HEK293 (cell line): ENCODE results near the gene COL5A3.

Experiments
- CTCF ChIP-seq: fragments of 450-650 bp; formaldehyde crosslinking; IDR thresholded peaks from 2 replicates; pipeline ENCODE4 v1.5.1; 2016; ENCODE audit warnings: missing biosample characterization, missing genetic modification characterization
- ZNF585B ChIP-seq: fragments of 450-650 bp; formaldehyde crosslinking; IDR thresholded peaks from 2 replicates; pipeline ENCODE4 v1.5.1; 2016; ENCODE audit warnings: missing biosample characterization, missing genetic modification characterization
- ZNF837 ChIP-seq: fragments of 450-650 bp; formaldehyde crosslinking; IDR thresholded peaks from 2 replicates; pipeline ENCODE4 v1.5.1; 2016; ENCODE audit warnings: missing biosample characterization, missing genetic modification characterization

GRCh38 chr19:9981406-9982260, 28.7 kb downstream of the COL5A3 start:
- TF ChIP-seq CTCF (no peak), ZNF837 (tag by site-specific recombination) (no peak), ZNF585B (tag by site-specific recombination) (no peak)
